ENCODE data around the gene CIRBP. TPM values are rescaled to one million over a fixed set of nuclear protein-coding genes. Genes with fewer than 3 reads are reported as not detected.

The CIRBP gene
- total and polyA plus RNA-seq, 2 of the 13 experiments (the other 11 are each of a cell fraction or from before 2014, with no cell fraction given), result 133 to 140 TPM

- TF ChIP-seq ARID5B (CRISPR knock-in tag; IDR thresholded peaks at IDR 0.05) (no peak; the same call in 1 of the 2 replicates), CC2D1A (CRISPR knock-in tag; IDR thresholded peaks at IDR 0.05) (no peak), GTF2F1 (IDR thresholded peaks at IDR 0.05; ENCODE audit: low read length) (no peak), ZNF256 (CRISPR knock-in tag; conservative IDR thresholded peaks at IDR 0.05) (no peak), ZBTB49 (CRISPR knock-in tag; IDR thresholded peaks at IDR 0.05; ENCODE audit: borderline replicate concordance) (no peak), CAMTA2 (CRISPR knock-in tag; IDR thresholded peaks at IDR 0.05; ENCODE audit: borderline replicate concordance) (no peak), ZNF230 (CRISPR knock-in tag; IDR thresholded peaks at IDR 0.05) (no peak), ZBTB21 (CRISPR knock-in tag; IDR thresholded peaks at IDR 0.05) (no peak), FLYWCH1 (CRISPR knock-in tag; IDR thresholded peaks at IDR 0.05) (0 out of 2 replicates have a peak, but pooled peaks have one; percentile 12), ZNF276 (CRISPR knock-in tag; IDR thresholded peaks at IDR 0.05; ENCODE audit: low read depth) (no peak), ZNF749 (CRISPR knock-in tag; IDR thresholded peaks at IDR 0.05; ENCODE audit: borderline replicate concordance) (no peak; the same call in 1 of the 2 replicates), KDM6A (CRISPR knock-in tag; IDR thresholded peaks at IDR 0.05; ENCODE audit: low read depth) (0 out of 2 replicates have a peak, but pooled peaks have one; percentile 23), JDP2 (CRISPR knock-in tag; IDR thresholded peaks at IDR 0.05; ENCODE audit: borderline replicate concordance) (no peak; the same call in 1 of the 2 replicates), SETDB1 (CRISPR knock-in tag; IDR thresholded peaks at IDR 0.05; ENCODE audit: borderline replicate concordance) (no peak), ZNF614 (CRISPR knock-in tag; IDR thresholded peaks at IDR 0.05; ENCODE audit: borderline replicate concordance) (0 out of 2 replicates have a peak, but pooled peaks have one; percentile 6), ZNF737 (CRISPR knock-in tag; IDR thresholded peaks at IDR 0.05; ENCODE audit: borderline replicate concordance) (no peak), HNRNPK (IDR thresholded peaks at IDR 0.05; ENCODE audit: low read depth, low read length, poor library complexity, severe bottlenecking) (no peak), CEBPG (CRISPR knock-in tag; IDR thresholded peaks at IDR 0.05) (no peak), PPARG (CRISPR knock-in tag; conservative IDR thresholded peaks at IDR 0.05) (no peak)
Measured at GRCh38 chr19:1249298-1249989, 19.7 kb upstream of the CIRBP start (continued).

Measured in HepG2 (cell line).